ENCODE data around the gene FBRSL1. TPM values are rescaled to one million over a fixed set of nuclear protein-coding genes. Genes with fewer than 3 reads are reported as not detected.

FBRSL1 gene
- polyA plus RNA-seq, 1 donor = 58.3 TPM

DNA sequence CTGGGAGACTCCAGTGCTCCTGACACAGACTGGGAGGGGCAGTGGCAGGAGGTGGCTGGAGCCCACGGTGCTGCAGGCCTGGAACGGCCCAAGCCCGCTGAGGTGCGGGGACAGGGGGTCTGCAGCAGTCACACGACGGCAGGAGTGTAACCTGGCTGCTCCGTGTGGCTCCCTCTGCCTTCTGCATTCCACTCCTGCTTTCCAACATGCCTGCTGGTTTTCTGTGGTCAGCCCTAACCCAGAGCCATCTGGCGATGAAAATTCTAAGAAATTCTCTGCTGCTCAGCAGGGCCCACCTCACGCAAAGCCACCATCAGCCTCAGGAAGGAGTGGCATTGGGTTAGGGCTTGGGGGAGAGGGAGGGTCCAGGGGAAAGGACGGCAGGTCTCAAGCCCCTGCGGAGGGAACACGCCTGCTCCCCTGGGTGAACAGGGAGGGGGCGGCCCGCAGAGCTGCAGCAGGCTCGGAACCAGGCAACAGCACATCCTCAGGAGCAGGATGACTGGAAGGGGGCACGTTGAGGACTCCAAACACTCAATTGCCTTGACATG lies 5.0 kb upstream of the FBRSL1 start:
- DNase-seq = no peak

DNA sequence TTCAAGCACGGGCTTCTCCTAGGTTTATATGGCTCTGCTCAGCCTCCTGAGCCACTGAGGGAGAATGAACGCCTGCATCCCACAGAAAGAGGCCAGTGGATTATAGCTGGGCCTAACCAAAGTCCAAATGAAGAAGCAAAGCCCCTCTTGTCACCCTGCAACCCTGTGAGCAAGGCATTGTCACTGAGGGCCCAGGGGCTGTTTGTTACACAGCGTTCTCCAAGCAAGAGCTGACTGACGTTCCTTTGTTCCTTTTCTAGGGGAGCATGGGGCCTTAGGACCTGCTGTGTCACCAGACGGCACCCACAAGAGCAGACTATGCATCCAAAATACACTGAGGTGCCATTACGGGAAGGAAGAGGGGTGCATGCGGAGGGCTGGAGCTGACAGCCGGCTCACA lies 4.3 kb upstream of the FBRSL1 start:
- no peak for DNase-seq

DNA sequence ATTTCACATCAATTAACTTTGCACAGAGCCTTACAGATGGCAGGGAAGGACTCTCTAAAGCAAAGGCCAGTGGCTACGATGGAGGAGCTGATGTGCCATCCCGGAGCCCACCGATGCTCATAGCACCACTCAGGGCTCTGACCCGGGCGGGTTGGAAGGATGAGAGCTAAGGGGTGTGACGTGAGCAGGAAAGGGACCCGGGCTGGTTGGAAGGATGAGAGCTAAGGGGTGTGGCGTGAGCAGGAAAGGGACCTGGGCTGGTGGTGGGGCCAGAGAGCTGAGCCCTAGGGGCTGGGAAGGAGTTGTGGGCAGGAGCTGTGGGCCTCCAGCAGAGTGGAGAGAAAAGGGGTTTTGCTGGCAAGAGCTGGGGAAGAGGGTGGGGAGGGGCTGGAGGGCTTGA lies 3.8 kb upstream of the FBRSL1 start:
- no peak for DNase-seq

DNA sequence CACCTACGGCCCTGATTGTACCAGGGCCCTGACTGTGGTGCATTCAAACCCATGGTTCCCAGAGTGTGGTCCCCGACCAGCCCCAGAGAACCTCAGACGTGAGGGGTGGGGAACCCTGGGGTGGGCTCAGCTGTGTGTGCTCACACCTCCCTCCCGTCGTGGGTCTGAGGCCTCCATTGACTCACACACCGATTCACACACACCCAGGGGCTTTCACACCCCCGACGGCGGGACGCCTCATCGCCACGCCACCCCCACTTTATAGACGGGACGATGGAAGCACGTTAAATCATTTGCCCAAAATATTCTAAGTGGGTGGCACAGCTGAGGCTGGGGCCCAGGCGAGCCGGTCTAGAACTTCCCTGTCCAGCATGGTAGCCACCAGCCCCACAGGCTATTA lies 3.4 kb upstream of the FBRSL1 start:
- no peak for DNase-seq

DNA sequence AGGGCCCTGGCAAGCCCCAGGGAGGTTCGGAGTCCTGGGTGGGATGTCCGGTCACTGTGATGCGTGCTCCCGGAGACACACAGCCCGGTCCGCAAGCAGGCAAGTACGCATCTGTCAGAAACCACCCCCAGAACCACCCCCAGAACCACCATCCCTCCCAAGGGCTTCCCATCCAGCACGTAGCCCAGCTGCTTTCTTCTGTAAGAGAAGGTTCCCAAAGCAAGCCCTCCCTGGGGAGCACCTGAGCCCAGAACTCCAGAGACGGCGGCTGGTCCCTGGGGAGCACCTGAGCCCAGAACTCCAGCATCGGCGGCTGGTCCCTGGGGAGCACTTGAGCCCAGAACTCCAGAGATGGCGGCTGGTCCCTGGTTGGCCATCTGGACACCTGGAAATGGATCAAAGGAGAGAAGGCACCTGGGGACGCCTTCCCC lies 2.6 kb upstream of the FBRSL1 start:
- no peak for DNase-seq

DNA sequence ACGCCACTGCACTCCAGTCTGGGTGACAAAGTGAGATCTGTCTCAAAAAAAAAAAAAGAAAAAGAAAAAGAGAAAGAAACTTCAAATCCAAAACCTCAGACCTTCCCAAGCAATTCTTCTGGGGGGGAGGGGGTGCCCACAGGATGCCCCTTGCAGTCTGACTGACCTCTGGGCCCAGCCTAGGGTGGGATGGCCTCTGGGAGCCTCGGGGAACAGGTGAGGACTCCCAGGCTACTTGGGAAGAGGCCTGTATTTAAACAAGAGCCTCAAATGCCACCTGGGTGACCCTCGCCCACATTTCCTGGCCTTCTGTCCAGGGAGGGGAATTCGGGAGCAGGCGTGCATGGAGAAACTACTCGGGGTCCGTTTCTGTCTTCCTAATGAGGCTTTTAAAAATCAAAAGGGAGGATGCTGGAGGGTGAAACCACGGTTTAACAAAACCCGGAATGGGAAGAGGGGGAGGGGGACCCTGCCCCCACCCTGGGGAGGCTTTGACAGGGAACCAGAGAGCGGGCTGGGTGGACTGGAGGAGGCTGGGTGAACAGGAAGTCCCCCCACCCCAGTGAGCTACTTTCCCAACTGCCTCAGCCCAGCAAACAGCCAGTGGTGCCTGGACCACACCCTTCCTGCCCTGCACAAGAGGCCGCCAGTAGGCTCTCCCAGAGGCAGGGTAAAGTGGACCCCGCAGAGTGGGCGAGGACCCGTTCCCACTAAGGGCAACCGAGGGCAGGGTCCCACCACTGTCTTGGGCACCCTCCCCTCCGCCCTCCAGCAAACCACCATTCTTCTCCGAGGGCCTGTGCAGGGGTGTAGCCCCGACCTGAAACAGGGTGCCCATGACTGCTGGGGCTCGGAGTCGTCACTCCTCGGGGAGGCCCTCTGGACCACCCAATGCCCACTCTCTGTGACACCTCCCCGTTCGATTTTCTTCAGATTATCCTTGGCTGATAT lies 1.5 kb upstream of the FBRSL1 start:
- no peak for DNase-seq

DNA sequence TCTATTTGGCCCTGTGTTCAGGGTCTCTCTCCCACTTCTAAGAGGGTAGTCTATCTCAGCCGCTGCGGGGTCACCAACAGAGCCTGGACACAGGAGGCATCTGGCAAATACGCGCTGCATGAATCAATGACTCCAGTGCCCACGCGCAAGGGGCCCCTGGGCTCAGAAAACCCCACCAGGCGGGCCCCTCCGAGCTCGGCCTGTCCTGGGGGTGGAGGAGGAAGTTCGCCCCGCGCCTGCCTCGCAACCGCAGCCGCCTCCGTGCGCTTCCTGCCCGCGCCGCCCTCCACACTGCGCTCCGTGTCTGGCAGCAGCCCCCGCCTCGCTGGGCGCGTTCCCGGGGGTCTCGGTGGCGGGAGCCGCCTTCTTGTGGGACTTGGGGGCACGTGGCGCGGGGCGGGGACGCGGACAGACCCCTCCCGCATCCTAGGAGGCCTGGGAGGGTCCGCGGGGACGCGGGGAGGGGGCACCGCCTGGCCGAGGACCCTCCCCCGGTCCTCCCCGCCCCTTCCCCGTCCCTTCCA lies 811 bp upstream of the FBRSL1 start:
- no peak for DNase-seq

DNA sequence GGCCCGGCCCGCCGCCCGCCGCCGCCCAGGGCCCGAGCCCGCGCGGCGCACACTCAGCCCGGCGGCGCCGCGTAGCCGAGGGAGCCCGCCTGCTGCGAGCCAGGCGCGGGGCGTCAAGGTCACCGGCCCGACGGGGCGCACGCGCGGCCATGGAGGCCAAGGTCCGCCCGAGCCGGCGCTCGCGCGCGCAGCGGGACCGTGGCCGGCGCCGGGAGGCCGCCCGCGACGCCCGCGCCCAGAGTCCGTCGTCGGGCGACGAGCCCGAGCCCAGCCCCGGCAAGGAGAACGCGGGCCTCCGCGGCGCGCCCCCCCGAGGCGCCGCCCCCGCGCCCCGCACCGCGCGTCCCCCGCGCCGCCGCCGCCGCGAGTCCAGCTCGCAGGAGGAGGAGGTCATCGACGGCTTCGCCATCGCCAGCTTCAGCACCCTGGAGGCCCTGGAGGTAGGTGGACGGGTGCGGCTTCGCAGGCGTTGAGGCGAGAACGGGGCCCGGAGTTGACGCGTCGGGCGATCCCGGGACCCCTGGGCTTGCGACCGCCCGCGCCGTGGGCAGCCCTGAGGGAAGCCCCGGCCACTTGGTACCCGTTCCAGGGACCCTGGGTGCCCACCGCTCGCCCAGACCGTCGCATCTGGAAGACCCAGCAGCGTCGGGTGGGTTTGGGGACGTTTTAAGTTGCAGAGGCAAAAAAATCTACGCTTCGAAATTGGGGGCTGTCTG lies 629 bp downstream of the FBRSL1 start:
- DNase-seq = no peak

DNA sequence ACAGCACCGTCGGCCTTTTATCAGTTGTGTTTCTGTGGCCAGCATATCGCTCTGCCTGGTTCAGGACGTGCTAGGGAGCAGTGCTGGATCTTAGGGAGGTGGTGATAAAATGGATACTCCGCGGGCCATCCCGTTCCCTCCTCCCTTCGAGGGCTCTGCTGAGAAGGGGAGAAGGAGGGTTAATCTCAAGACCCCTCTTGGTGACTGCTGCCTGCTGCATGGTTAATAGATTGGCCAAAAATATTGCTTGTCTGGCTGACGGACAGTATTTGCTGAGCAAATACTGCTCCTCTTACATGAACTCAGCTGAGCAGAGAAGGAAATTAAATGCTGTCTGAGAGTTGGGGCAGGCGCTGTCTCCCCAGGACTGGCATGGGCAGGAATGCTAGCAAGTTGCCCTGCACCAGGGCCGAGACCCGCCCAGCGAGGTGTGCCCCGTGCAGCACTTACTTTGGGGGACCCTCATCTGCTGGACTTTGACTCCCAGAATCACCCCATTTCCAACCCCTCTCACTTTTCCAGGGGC lies 1.2 kb downstream of the FBRSL1 start:
- no peak for DNase-seq

DNA sequence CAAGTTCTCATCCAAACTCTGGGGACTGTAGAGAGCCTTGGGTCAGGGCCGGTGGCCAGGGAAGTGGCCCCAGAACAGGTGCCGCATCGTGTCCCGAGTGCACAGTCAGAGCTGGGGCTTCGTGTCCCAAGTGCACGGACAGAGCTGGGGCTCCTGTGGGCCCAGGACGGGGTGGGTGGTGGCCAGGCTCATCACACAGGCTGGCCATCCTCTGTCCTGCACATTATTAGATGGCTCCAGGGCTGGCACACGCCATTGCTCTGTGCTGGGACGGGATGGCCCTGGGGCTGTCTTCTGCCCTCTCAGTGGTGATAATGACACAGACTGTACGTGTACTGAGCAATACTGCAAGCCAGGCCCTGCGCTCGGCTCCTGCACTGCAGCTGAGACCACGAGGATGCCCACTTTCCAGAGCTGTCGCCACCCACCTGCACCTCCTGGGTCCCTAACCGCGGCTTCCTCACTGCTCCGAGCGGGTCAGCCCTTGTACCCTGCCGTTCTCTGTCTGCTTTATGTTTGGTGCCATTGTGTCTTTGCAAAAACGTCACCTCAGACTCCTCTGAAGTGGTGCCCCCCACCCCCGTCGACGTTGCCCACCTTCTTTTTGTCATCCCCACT lies 1.9 kb downstream of the FBRSL1 start:
- no peak for DNase-seq

DNA sequence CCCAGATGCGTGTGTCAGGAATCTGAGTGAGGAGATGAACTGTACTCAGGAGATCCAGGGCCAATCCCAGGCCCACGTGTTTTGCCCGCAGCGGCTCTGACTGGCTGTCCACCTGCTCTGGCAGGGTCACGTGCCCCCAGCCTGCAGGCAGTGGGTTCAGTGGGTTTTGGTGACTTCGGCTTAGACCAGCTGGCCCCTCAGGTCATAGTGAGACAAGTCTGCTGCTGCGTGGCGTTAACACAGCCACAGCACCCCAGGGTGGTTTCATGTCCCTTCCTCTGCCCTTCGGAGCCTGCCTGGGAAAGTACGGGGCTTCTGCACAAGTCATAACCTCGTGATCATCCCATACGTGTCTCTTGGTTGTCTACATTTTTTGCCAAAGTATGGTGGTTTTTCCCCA lies 2.6 kb downstream of the FBRSL1 start:
- DNase-seq = no peak

DNA sequence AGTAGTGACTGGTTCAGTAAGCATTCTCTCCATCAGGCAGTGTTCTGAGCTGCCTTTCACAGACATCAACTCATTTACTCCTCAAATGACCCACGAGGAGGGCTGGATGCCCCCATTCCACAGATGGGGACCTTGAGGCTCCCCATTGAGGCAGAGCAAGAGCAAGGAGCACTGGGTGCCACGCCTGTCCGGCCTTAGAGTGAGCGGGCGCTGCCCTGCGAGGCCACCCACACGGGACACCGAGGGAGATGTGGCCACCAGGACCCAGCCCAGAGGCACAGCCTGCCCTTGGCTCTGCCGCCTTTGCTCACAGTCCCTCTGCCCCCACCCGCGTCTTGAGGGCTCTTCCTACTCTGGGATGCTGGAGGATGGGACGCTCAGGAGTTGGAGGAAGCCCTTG lies 3.0 kb downstream of the FBRSL1 start:
- DNase-seq = no peak

DNA sequence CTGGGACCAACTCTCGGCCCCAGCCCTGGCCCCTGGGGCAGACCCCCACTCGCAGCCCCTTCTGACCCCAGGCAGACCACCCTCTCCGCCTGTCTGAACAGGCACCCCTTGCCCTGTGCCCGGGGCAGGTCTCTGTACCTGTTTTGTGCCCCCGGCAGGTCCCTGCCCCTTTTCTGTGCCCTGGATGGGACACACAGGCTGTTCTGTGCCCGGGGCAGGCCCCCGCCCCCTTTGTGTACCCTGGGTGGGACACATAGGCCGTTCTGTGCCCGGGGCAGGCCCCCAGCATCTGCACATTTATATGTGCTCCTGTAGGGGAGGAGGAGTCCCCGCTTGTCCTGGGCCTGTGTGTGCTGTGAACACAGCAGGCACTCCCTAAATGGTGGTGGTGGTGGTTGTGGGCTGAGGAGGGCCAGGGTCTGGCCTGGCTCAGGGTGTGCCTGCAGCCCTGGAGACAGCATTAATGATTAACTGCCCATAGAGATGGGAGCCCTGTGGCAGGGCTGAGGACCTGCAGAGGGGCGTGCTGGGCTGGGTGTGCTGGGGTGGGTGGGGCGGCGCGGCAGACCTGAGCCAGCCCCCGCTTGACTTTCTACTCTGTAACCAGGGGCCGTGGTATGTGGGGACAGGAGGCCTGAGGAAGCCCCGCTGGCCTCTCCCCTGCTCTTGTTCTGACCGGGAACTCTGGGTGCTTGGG lies 3.7 kb downstream of the FBRSL1 start:
- DNase-seq = no peak

DNA sequence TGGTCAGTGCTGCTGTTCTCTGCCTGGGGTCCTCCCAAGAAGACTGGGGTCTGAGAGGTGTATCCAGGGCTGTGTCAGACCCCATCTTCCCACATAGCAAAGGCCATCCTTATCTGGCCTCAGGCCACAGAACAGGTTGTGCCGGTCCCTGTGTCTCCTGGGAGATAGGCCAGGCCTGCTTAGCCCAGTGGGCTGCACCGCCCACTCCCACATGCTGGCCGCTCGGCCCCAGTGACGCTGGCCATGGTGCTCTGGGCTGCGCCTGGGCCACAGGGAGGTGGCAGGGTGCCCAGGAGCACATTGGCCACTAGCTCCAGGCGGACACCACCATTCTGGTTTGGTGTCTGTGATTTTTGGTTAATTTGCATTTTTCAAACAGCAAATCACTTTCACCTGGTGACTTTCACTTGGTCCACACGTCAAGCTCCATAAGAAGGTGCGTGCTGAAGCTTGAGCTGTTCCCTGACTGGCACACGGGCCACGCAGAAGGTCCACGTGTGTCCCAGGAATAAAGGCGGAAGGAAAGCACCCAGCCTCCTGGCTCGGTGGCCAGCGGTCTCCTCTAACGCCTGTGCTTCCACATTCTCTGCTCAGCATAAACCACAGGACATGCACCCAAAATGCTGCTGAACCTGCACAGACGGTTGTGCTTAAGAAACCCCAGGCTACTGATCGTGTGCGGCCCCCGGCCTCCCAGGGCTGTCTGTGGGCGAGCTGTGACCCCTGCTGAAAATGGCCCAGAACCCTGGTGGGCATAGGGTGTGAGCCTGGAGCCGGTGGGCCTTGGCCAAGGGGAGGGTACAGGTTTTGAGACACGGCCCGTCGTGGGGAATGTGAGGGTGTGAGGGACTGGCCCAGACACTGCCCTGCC lies 4.6 kb downstream of the FBRSL1 start:
- DNase-seq = no peak

DNA sequence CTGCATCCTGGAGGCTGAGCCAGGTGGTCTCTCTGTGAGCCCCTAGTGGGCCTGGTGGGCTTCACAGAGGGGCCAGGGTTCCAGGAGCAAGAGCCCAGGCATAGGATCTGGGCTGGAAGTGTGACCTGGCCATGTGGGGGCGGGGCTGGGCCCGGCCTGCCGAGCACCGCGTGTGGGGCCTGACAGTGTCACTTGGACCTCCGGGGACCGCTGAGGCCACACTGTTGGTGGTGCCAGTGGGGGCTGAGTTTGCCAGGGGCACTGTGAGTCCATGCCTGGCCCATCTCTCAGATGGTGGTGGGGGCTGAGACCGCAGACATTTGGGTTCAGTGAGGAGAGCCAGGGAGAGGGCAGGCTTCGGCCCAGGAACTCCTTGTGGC lies 5.2 kb downstream of the FBRSL1 start:
- no peak for DNase-seq

DNA sequence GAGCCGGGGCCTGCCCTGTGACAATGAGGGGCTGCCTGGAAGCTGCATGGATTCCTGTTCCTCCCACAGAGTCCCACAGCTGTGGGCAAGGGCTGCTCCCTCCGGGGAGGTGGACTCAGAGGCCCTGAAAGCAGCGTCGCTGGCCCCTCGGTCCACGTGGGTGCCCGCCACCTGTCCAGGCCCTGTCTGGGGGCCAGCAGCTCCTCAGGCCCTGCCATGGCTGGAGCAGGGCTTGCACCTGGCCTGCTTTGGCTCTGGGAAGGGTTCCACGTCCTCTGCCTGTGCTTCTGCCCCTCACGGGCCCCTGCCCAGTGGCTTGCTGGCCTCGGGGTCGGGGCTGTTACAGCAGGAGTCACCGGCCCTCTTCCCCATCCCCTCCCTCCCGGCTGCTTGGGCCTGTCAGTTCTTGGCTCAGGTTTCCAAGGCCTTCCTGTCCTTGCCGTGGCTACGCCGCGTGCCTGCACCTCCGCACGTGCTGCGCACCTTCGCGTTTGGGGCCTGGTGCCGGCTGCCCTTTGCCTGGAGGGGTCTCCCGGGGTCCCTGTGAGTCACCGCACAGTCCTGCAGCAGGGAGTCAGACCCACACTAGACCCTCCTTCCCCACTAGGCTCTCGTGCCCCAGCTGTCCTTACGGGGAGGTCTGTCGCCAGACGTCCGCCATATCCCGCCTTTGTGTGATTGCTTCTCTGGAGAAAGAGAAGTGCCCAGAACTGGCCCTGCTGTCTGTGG lies 5.8 kb downstream of the FBRSL1 start:
- no peak for DNase-seq

DNA sequence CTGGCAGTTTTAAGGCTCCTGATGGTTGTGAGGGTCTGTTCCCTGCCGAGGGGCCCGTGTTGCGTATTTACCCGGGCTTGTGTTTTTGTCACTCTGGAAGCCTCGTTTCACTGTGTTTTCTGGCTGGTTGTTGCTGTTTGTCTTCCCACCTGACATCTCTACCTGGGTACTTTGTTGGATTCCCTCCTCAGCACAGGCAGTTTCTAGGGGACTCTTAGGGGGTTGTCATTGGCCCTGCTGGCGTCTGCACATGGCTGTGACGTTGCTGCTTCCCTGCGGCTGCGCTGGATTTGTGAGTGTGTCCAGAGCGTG lies 6.4 kb downstream of the FBRSL1 start:
- DNase-seq = no peak

DNA sequence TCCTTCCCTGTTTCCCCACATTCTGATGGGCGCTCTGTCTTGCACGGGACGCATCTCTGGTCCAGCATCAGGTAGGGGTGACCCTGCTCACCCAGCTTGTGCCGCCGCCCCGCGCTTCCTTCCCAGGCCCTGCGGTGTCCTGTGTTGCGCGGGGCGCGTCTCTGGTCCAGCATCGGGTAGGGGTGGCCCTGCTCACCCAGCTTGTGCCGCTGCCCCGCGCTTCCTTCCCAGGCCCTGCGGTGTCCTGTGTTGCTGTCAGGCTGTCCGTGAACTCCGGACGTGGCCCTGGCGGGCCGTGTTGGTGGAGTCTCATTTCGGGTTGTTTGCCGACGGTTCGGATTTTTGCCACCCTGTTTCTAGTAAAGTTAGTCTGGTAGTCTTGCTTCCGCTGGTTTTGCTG lies 6.8 kb downstream of the FBRSL1 start:
- no peak for DNase-seq

DNA sequence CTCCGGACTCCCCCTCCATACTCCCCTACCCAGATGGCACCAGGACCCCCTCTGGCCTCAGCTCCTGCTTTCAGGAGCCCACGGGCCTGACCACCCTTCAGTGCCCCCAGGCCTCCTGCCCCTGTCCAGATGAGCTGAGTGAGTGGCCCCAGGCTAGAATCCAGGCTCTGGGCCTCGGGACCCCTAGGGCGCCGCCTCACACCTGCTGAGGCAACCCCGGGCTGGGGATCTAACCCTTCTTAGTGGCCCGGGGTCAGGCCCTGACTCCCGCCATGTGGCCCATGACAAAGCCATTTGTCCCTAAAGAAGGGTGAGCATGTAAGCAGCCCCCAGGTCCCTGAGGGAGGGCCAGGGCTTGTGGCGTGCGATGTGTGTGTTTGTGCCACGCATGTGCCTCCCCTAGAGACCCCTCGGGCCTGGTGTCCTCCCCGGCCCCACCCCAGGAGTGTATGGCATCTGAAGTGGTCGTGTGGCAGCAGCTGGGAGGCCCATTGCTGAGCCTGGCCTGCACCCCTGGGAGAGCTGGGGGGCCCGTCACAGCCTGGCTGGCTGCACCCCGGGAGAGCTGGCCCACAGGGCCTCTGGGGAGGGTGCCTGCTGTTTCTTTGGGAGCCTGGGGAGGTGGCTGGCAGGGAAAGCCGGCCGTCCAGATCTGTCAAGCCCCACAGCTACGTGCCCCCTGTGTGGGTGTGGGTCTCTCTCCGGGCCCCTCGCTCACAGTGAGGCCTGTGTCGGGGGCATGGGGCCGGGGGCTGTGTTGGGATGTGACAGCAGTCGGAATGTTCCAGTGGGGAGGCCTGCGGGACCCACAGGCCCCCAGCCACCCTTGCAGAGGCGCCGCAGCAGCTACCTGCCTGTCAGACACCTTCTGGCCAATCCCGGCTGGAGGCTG lies 7.8 kb downstream of the FBRSL1 start:
- no peak for DNase-seq

Data from hindlimb muscle (tissue), 1 donor.